ENCODE data around the gene NOTCH1. TPM values are rescaled to one million over a fixed set of nuclear protein-coding genes. Genes with fewer than 3 reads are reported as not detected.

NOTCH1 gene
- total and polyA plus RNA-seq, 2 of the 4 experiments (the other 2 are of a cell fraction): 1.8 to 6.0 TPM

DNA sequence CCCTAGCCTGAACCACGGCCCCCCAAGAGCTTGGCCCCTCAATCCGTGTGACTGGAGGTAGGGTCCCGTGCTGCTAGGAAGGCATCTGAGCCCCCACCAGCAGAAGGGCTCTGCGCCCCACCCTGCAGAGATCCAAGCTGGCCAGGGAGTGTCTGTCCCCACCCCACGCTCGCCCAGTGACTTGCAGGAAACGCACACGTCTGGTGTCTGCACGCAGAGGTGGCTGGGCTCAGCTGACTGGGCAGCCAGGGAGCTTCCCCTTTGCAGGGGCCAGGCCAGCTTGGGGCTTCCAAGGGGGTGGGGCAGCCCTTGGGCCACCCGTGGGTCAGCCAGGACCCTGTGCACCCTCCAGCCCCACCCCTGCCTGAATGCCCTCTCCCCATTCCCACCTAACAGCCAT is 24.3 kb downstream of the NOTCH1 start:
- Histone ChIP-seq H4K5ac (ENCODE audit: low read depth, low read length) (no peak overlapping the region), H4K8ac (ENCODE audit: low read depth in 2 of 2, low read length in 2 of 2) (no peak overlapping the region), H3K9ac (ENCODE audit: low read depth, low read length) (no peak overlapping the region), H3K4me1 (ENCODE audit: control insufficient read depth, insufficient read depth, low read length) (no peaks in the 10 kb centered on the region; the same call in 1 of the 2 replicates), H3K36me3 (ENCODE audit: control insufficient read depth, insufficient read depth, low read length) (peaks cover 40% of the 10 kb centered on the region), H3K9me3 (ENCODE audit: control insufficient read depth, insufficient read depth, low read length) (no peaks in the 10 kb centered on the region), H2AFZ (replicated peaks; ENCODE audit: low read length, poor library complexity) (no peak overlapping the region), H3K4me3 (ENCODE audit: insufficient read depth, low read depth, low read length) (no peak overlapping the region), H2BK15ac (ENCODE audit: low read depth, low read length) (no peak overlapping the region), H4K91ac (ENCODE audit: insufficient read depth, low read depth, low read length) (no peak overlapping the region), H3K27ac (ENCODE audit: insufficient read depth, low read length) (no peak overlapping the region), H3K18ac (ENCODE audit: low read depth, low read length) (no peak overlapping the region), H3K27me3 (ENCODE audit: control insufficient read depth, insufficient read depth, low read length) (no peaks in the 10 kb centered on the region), H3K14ac (replicated peaks; ENCODE audit: low read depth, low read length) (no peak overlapping the region), H3K79me1 (ENCODE audit: low read depth in 1 of 2, low read length in 2 of 2) (peaks cover 0 to 11% of the 10 kb centered on the region in 2 experiments; a peak in 2 of 4 replicates), H2BK20ac (ENCODE audit: low read depth, low read length) (no peak overlapping the region), H2BK120ac (ENCODE audit: low read depth, low read length) (no peak overlapping the region), H4K20me1 (ENCODE audit: insufficient read depth, low read length) (peaks cover 2% of the 10 kb centered on the region), H3K9me1 (ENCODE audit: insufficient read depth, low read length) (no peaks in the 10 kb centered on the region), H3K23ac (ENCODE audit: low read depth, low read length) (no peak overlapping the region), H3K4me2 (ENCODE audit: low read depth, low read length) (no peak overlapping the region), H2AK9ac (replicated peaks; ENCODE audit: low read depth, low read length, poor library complexity) (no peak overlapping the region), H3K4ac (ENCODE audit: low read depth, low read length) (no peak overlapping the region), H2BK5ac (ENCODE audit: low read depth, low read length, poor library complexity, severe bottlenecking) (no peak overlapping the region), H2AK5ac (ENCODE audit: low read depth, low read length) (no peak overlapping the region), H3K56ac (ENCODE audit: extremely low read depth, insufficient read depth, low read length) (no peak overlapping the region)
- TF ChIP-seq POLR2A (IDR thresholded peaks at IDR 0.05; ENCODE audit: low read depth, low read length) (no peak), BHLHE40 (IDR thresholded peaks at IDR 0.05; ENCODE audit: low read depth, low read length) (no peak), CEBPB (IDR thresholded peaks at IDR 0.05; ENCODE audit: low read depth, low read length) (no peak), RCOR1 (IDR thresholded peaks at IDR 0.05; ENCODE audit: insufficient replicate concordance, low read length) (no peak), FOS (IDR thresholded peaks at IDR 0.05; ENCODE audit: low read depth, low read length) (no peak), RAD21 (IDR thresholded peaks at IDR 0.05; ENCODE audit: low read length) (no peak), SMC3 (IDR thresholded peaks at IDR 0.05; ENCODE audit: low read depth, low read length) (no peak), NFE2L2 (IDR thresholded peaks at IDR 0.05; ENCODE audit: low read depth, low read length) (no peak)
- TF ChIP-seq, protein P1, sequence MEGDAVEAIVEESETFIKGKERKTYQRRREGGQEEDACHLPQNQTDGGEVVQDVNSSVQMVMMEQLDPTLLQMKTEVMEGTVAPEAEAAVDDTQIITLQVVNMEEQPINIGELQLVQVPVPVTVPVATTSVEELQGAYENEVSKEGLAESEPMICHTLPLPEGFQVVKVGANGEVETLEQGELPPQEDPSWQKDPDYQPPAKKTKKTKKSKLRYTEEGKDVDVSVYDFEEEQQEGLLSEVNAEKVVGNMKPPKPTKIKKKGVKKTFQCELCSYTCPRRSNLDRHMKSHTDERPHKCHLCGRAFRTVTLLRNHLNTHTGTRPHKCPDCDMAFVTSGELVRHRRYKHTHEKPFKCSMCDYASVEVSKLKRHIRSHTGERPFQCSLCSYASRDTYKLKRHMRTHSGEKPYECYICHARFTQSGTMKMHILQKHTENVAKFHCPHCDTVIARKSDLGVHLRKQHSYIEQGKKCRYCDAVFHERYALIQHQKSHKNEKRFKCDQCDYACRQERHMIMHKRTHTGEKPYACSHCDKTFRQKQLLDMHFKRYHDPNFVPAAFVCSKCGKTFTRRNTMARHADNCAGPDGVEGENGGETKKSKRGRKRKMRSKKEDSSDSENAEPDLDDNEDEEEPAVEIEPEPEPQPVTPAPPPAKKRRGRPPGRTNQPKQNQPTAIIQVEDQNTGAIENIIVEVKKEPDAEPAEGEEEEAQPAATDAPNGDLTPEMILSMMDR (conservative IDR thresholded peaks at IDR 0.05; ENCODE audit: low read depth, low read length): no peak
- ChIA-PET CTCF (no interaction called here), POLR2A (ENCODE audit: unreplicated experiment) (no interaction called here)
- DNase-seq (no peak), ATAC-seq (ENCODE audit: low read depth) (no peak)
- in situ Hi-C loops (cut with MboI; ENCODE audit: low sequenced_read_pairs) (no loop called here), dilution Hi-C loops (cut with HindIII; ENCODE audit: low sequenced_read_pairs, unreplicated experiment) (no loop called here), intact Hi-C loops (cut with micrococcal nuclease) (no loop called here)
- WGBS, 2 experiments (ENCODE audit: extremely low coverage in 2 of 2, insufficient read length in 1 of 2): 80% methylated on average over 2 of the region's 10 CpGs; no CpG with 5 or more reads in 1 of the 2 experiments
- no TSS peak for BruUV-seq (replicated peaks)

Data from IMR-90 (cell line).